SU-DHL-6 (cell line): ENCODE measurements around the gene TAF5.

Source experiments
- EZH2phosphoT487 ChIP-seq: fragments of 200-600 bp; sonication (generic), shearing (Covaris generic); conservative IDR thresholded peaks from 2 replicates; pipeline ENCODE4 v1.6.1; 2018; ENCODE audit warnings: mild to moderate bottlenecking, antibody characterized with exemption, low read length, moderate library complexity, mixed read lengths
- TF ChIP-seq, protein P1 (sequence below): fragments of 200-600 bp; sonication (generic); IDR thresholded peaks from one replicate; pipeline ENCODE4 v1.5.1; 2017; ENCODE audit warnings: antibody characterized with exemption, mild to moderate bottlenecking, low read length, moderate library complexity; ENCODE audit not compliant: insufficient read depth, poor library complexity, severe bottlenecking

DNA sequence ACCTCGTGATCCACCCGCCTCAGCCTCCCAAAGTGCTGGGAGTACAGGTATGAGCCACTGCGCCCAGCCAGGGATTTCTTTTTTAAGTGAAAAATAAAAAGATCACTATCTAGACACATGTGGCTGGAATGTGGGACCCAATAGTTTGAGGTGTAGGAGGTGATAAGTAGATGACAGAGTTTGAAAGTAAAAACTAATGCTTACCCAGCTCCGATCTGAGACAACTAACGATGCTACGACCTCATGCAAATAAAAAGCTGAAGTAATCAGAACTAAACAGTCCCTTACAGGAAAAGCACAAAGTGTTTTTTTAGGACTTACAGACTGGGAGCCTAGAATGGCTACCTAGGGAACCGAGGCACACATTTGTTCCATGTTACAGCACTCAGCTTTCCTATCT, 39.9 kb upstream of the TAF5 start:
- TF ChIP-seq, protein P1, sequence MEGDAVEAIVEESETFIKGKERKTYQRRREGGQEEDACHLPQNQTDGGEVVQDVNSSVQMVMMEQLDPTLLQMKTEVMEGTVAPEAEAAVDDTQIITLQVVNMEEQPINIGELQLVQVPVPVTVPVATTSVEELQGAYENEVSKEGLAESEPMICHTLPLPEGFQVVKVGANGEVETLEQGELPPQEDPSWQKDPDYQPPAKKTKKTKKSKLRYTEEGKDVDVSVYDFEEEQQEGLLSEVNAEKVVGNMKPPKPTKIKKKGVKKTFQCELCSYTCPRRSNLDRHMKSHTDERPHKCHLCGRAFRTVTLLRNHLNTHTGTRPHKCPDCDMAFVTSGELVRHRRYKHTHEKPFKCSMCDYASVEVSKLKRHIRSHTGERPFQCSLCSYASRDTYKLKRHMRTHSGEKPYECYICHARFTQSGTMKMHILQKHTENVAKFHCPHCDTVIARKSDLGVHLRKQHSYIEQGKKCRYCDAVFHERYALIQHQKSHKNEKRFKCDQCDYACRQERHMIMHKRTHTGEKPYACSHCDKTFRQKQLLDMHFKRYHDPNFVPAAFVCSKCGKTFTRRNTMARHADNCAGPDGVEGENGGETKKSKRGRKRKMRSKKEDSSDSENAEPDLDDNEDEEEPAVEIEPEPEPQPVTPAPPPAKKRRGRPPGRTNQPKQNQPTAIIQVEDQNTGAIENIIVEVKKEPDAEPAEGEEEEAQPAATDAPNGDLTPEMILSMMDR = no peak
- TF ChIP-seq EZH2phosphoT487 = no peak
